Body of pancreas (tissue), 4 donors: ENCODE measurements around the gene ATP1A2.

Source experiments
- CTCF ChIP-seq, 7 experiments: fragments of 450-650 bp in 4 of 7; fragments of 200-600 bp in 3 of 7; sonication (generic) in 3 of 7; IDR thresholded peaks; one replicate each; pipeline ENCODE4 v1.5.1; 2016 to 2019; ENCODE audit warnings: antibody characterized with exemption in 7 of 7
- POLR2A ChIP-seq, 3 donors: fragments of 450-650 bp; IDR thresholded peaks; one replicate each; pipeline ENCODE4 v1.6.1; 2016; ENCODE audit warnings: antibody characterized with exemption in 3 of 3, mild to moderate bottlenecking in 2 of 3

- TF ChIP-seq CTCF (IDR thresholded peaks at IDR 0.05) = no peak
- TF ChIP-seq POLR2A (IDR thresholded peaks at IDR 0.05) = no peak
These were observed 44.3 kb upstream of the ATP1A2 start for GRCh38 chr1:160071289-160071688.
